Fibroblast of skin of back (primary cell): ENCODE measurements around the gene RBPMS2. TPM values are rescaled to one million over a fixed set of nuclear protein-coding genes. Genes with fewer than 3 reads are reported as not detected.
"Not testable (repeated sequence)": the region's sequence is repeated elsewhere in the genome, so short reads cannot be mapped to it uniquely, and the experiment has no call there.

ENCODE experiments used
- DNase-seq: peaks from one replicate; pipeline ENCODE4 v3.0.0-alpha.2; 2013
- polyA plus RNA-seq, 2 experiments: library from polyadenylated mRNA; unstranded; fragments of 120-200 nt; gene quantifications; one replicate each; pipeline ENCODE4 v1.2.1, GENCODE V29; 2013; ENCODE audit not compliant: insufficient read length in 2 of 2

Gene RBPMS2
- 0.99 TPM for polyA plus RNA-seq (2013, experiment 1 of 2; ENCODE audit: insufficient read length)
- 0.50 TPM for polyA plus RNA-seq (2013, experiment 2 of 2; ENCODE audit: insufficient read length)

DNA sequence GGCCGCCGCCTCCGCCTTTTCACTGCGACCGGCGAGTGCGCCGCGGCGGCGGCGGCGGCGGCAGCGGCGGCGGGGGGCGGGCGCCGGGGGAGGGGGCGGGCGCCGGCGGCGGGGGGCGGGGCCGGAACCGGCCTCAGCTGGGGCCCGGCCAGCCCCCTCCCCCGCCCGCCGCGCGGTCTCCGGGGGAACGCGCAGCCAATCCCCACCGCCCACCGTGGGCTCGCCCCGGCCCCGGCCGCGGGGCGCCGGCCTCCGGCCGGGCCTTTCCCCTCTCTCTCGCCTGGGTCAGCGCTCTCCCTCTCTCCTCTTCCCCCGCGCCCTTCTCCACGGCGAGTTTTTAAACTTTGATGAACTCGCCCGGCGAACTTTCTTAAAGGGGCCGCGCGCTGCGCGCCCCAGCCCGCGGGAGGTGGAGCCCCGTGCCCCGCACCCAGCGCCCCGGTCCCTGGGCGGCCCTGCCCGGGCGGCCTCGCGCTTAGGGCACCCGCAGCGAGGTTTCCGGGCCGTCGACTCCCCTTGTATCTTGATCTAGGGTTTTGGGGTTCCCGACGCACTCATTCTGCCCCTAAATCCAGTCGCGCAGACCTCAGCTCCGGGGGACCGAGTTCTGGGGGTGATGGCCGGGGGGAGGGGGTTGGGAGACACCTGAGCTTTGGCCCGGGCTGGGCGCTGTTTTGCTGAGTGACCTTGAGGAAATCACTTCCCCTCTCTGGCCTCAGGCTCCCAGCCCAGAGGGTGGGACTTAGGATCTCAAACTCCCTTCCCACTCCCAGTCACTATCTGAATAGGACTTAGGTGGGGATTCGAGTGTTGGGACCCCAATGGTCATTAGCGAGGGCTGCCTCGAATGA lies at the start of gene RBPMS2:
Gene RBPMS2, minus strand, starts transcription at position 39 of the 851 bp plus-strand sequence. CDS start 270 bp downstream, outside the sequence.
- no peak for DNase-seq

DNA sequence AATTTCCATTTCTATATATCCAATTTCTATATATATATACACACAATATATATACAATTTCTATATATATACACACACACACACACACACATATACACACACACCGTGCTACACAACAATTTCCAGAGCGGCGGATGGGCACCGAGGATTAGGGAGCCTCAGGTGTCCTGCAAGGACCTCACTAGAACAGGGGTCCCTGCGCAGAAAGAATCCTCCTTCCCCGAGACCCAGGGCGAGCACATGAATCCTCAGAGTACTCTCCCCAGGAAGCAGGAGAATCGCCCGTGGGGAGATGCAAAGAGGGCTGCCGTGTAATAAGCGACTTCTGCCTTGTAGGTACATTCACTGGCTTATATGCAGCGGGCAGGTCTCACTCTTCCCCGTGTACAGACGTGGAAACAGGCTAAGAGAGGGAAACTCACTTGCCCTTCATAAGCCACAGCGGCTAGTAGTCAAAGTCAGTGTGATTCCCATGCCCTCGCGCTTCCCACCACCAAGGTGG lies 49.6 kb upstream of the RBPMS2 start:
- DNase-seq = no peak

- DNase-seq = no peak
Measured at GRCh38 chr15:64816452-64816851, 41.1 kb upstream of the RBPMS2 start.

DNA sequence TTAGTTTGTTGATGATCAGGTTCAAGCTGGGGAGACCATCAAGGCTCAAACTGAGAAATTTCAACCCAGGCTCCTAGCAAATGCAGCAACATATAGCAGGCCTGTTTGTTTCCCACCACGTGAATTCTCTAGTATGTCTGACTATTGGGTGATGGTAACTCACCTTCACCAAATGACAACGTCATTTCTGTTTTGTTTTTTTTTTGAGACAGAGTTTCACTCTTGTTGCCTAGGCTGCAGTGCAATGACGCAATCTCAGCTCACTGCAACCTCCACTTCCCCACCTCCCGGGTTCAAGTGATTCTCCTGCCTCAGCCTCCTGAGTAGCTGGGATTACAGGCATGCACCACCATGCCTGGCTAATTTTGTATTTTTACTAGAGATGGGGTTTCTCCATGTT lies 39.6 kb upstream of the RBPMS2 start:
- not testable (repeated sequence) for DNase-seq

- not testable (repeated sequence) for DNase-seq
Measured at GRCh38 chr15:64814283-64814682, 38.9 kb upstream of the RBPMS2 start.

GRCh38 chr15:64813075-64813474 lies 37.7 kb upstream of the RBPMS2 start:
- DNase-seq = peak; percentile 34

DNA sequence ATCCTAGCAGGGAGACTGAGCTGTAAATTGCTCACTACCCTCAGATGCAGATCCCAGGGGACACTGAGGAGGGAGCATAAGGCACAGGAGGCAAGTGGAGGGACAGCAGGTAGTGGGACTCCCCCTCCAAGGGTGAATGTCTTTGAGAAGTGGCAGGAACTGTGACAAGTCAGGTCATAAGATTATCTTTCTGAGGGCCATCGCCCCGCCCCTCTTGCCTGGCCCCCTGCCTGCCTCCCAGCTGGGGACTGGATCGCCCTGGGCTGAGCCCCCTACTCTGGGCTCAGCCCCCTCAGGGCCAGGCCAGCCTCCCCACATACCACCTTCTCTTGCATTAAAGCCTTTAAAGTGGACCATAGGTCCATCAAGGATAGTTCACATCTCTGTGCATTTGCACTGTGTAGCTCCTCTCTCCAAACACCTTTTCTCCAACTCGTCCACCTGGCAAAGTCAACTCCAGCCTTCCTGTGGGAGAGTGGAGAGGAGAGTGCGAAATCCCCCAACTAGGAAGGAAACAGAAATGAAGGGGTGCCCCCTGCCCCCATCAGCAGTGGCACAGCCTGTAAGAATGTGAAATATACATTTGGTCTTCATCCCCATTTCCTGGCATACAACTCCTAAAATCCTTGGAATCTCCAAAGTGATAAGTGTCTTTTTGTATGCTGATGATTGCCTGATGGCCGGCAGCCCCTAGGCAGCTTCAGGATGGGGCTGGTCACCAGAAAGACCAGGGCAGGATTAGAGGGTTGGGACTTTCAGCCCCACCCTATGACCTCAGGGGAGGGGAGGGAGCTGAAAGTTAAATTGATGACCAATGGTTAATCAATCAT lies 35.3 kb upstream of the RBPMS2 start:
- DNase-seq = no peak

- peak; percentile 69 for DNase-seq
Measured at GRCh38 chr15:64809649-64810496, 34.5 kb upstream of the RBPMS2 start.

GRCh38 chr15:64808785-64809453 lies 33.5 kb upstream of the RBPMS2 start:
- no peak for DNase-seq

GRCh38 chr15:64807751-64808222 lies 32.4 kb upstream of the RBPMS2 start:
- DNase-seq = no peak

DNA sequence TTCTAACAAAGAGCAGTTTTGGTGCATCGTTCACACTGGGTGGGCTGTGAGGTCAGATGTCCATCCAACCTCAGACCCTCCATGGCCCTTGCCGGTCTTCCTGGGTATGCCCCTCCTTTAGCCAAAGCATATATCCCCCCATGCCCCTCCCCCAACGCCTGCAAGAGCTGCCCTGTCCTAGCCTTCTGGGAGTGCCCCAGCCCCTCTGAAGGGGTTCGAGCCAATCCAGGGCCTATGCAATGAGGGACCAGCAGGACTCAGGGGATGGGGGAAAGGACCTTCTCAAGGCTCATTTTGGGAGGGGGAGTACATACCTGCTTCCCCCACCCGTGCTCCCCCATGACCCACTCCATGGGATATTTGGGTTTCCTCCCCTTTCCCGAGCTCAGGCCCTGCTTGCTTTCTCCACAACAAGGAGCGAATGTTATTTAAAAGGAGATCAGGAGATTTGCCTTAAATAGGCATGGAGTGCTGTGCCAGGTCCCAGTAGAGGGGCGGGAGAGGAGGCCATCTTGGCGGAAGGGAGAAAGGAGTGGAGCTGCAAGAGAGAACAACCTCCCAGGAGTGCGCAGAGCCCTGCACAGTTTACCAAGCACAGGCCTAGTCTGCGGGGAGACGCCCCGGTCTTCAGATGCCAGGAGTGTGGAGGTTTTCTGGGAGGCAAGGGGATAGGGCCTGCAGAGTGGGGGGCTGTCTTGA lies 31.8 kb upstream of the RBPMS2 start:
- DNase-seq = no peak

DNA sequence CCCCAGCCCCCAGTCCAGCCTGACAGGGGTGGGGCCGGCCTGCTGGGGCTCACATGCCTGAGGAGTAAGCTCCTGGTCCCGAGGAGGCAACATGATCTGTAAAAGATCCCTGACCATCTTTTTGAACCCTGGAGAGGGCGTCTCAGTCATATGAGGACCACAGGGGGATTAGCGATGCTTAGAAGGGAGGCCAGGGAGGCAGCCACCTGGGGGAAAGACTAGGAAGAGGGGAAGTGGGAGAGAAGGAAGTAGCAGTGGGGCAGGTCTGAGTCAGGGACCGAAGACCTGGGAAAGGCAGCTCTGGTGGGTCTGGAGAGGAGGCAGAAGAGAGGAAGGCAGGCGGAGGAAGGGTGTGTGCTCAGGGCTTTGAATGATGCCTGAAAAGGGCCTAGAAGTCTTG lies 31.1 kb upstream of the RBPMS2 start:
- no peak for DNase-seq

DNA sequence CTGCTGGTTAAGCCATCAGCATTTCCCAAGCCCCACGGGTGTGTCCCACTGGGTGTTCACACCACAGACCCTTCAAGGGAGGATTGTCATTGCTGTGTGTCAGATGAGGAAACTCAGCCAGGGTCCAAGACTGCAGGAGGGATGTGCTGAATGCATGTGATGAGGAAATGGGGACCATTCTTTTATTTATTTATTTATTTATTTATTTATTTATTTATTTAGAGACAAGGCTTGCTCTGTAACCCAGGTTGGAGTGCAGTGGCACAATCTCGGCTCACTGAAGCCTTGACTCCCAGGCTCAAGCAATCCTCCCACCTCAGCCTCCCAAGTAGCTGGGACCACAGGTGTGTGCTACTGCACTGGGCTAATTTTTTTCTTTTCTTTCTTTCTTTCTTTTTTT lies 29.2 kb upstream of the RBPMS2 start:
- no peak for DNase-seq

GRCh38 chr15:64803526-64803925 lies 28.1 kb upstream of the RBPMS2 start:
- no peak for DNase-seq

DNA sequence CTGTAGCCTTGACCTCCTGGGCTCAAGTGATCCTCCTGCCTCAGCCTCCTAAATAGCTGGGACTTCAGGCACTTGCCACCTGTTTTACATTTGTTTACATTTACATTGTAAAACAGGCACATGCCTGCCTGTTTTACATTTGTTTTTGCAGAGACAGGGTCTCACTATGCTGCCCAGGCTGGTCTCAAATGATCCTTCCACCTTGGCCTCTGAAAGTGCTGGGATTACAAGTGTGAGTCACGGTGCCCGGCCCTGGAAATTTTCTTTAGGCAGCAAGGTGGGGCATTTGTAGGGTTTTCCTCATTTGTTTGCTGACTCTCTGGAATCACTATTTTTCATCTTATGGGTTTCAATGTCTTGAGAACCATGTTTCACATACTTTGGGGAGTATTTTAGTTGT lies 25.1 kb upstream of the RBPMS2 start:
- no peak for DNase-seq

GRCh38 chr15:64798905-64799304 lies 23.5 kb upstream of the RBPMS2 start:
- DNase-seq = not testable (repeated sequence)

- not testable (repeated sequence) for DNase-seq
Measured at GRCh38 chr15:64795921-64796320, 20.5 kb upstream of the RBPMS2 start.

DNA sequence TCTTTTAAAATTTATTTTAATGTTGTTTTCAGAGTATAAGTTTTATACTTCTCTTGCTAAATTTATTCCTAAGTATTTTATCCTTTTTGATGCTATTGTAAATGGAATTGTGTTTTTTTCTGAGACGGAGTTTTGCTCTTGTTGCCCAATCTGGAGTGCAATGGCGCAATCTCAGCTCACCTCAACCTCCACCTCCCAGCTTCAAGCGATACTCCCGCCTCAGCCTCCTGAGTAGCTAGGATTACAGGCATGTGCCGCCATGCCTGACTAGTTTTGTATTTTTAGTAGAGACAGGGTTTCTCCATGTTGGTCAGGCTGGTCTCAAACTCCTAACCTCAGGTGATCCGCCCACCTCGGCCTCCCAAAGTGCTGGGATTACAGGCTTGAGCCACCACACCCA lies 19.9 kb upstream of the RBPMS2 start:
- not testable (repeated sequence) for DNase-seq

GRCh38 chr15:64792282-64792681 lies 16.9 kb upstream of the RBPMS2 start:
- DNase-seq = no peak

DNA sequence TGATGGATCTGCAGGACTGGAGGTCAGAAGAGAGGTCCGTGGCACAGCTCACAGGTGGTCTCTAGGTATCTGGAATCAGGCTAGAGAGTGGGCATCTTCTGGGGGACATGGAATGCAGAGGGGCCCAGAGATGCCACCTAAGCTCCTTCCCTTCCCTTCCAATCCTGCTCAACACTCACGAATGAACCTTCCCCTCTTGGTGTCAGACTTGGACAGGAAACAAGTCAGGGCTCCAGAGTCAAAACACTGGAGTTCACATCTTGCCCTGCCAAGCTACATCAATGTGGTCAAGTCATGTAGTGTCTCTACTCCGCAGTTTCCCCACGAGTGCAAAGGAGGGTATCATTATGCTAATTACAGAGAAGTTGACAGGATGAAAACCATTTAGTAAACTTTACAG lies 16.0 kb upstream of the RBPMS2 start:
- DNase-seq = no peak

GRCh38 chr15:64783796-64784195 lies 8.4 kb upstream of the RBPMS2 start:
- no peak for DNase-seq
